HFF-Myc (cell line): ENCODE data around the gene KMT5B.
"Not testable (repeated sequence)": the region's sequence is repeated elsewhere in the genome, so short reads cannot be mapped to it uniquely, and the experiment has no call there.

Source experiments
- DNase-seq: peaks from one replicate; pipeline ENCODE4 v3.0.0-alpha.2; 2011; ENCODE audit warnings: low read depth; ENCODE audit errors: extremely low read depth
- H3K4me3 ChIP-seq: replicated peaks from 2 replicates; pipeline ENCODE4 v1.5.1; 2011; ENCODE audit warnings: low read depth, mild to moderate bottlenecking, control low read depth, low read length
- CTCF ChIP-seq: IDR thresholded peaks from 2 replicates; pipeline ENCODE4 v1.5.1; 2012; ENCODE audit warnings: mild to moderate bottlenecking, low read depth, low read length, control low read depth; ENCODE audit errors: missing control alignments

The KMT5B gene

GRCh38 chr11:68258363-68258765, 45.3 kb upstream of the KMT5B start:
- TF ChIP-seq CTCF: no peak
- DNase-seq: no peak
- no peak overlapping the region for H3K4me3 ChIP-seq

GRCh38 chr11:68257477-68258362, 44.6 kb upstream of the KMT5B start:
- TF ChIP-seq CTCF: peak; percentile 82
- H3K4me3 ChIP-seq: no peak overlapping the region
- DNase-seq: peak; percentile 80

- TF ChIP-seq CTCF: no peak
- no peak for DNase-seq
- no peak overlapping the region for H3K4me3 ChIP-seq
Measured at GRCh38 chr11:68256331-68256741, 43.2 kb upstream of the KMT5B start.

- DNase-seq: no peak
- no peak for TF ChIP-seq CTCF
- H3K4me3 ChIP-seq: no peak overlapping the region
Measured at GRCh38 chr11:68255526-68255925, 42.4 kb upstream of the KMT5B start.

GRCh38 chr11:68254421-68254820, 41.3 kb upstream of the KMT5B start:
- H3K4me3 ChIP-seq: no peak overlapping the region
- TF ChIP-seq CTCF: no peak
- no peak for DNase-seq

- no peak for DNase-seq
- TF ChIP-seq CTCF: no peak
- no peak overlapping the region for H3K4me3 ChIP-seq
Measured at GRCh38 chr11:68251765-68252164, 38.7 kb upstream of the KMT5B start.

GRCh38 chr11:68244912-68245311, 31.8 kb upstream of the KMT5B start:
- H3K4me3 ChIP-seq, DNase-seq: not testable (repeated sequence)

GRCh38 chr11:68243847-68244246, 30.8 kb upstream of the KMT5B start:
- H3K4me3 ChIP-seq, DNase-seq: not testable (repeated sequence)
